KOPT-K1 (cell line): ENCODE measurements around the gene NEUROD2.
"Not testable (repeated sequence)": the region's sequence is repeated elsewhere in the genome, so short reads cannot be mapped to it uniquely, and the experiment has no call there.

ENCODE experiments used
- H3K27ac ChIP-seq: fragments of 200-600 bp; sonication (generic); 2 replicates; pipeline ENCODE4 v1.5.1; 2016; ENCODE audit warnings: antibody characterized with exemption, mild to moderate bottlenecking, low read depth, low read length; ENCODE audit not compliant: poor library complexity, severe bottlenecking
- H3K36me3 ChIP-seq: fragments of 200-600 bp; sonication (generic); 2 replicates; pipeline ENCODE4 v1.5.1; 2017; ENCODE audit warnings: antibody characterized with exemption, mild to moderate bottlenecking, low read length, moderate library complexity; ENCODE audit not compliant: insufficient read depth
- H3K9me3 ChIP-seq: fragments of 200-600 bp; sonication (generic); 2 replicates; pipeline ENCODE4 v1.5.1; 2017; ENCODE audit warnings: antibody characterized with exemption, low read length, mild to moderate bottlenecking; ENCODE audit not compliant: insufficient read depth, poor library complexity, severe bottlenecking

Gene NEUROD2

GRCh38 chr17:39593371-39593770 is 14.3 kb downstream of the NEUROD2 start:
- no peaks in the 10 kb centered on the region for H3K36me3 ChIP-seq
- no peaks in the 10 kb centered on the region for H3K9me3 ChIP-seq
- no peak overlapping the region for H3K27ac ChIP-seq

GRCh38 chr17:39591958-39592954 is 15.5 kb downstream of the NEUROD2 start:
- Histone ChIP-seq H3K36me3 (no peaks in the 10 kb centered on the region), H3K27ac (no peak overlapping the region)

GRCh38 chr17:39590180-39590579 is 17.5 kb downstream of the NEUROD2 start:
- H3K27ac ChIP-seq, H3K9me3 ChIP-seq, H3K36me3 ChIP-seq: not testable (repeated sequence)

More at GRCh38 chr17:39591958-39592954, 15.5 kb downstream of the NEUROD2 start:
- no peaks in the 10 kb centered on the region for H3K9me3 ChIP-seq

- no peaks in the 10 kb centered on the region for H3K9me3 ChIP-seq
- no peak overlapping the region for H3K27ac ChIP-seq
- no peaks in the 10 kb centered on the region for H3K36me3 ChIP-seq
Measured at GRCh38 chr17:39582658-39583057, 25.1 kb downstream of the NEUROD2 start.

GRCh38 chr17:39581759-39582085 is 26.0 kb downstream of the NEUROD2 start:
- H3K27ac ChIP-seq = no peak overlapping the region
- H3K9me3 ChIP-seq = no peaks in the 10 kb centered on the region

GRCh38 chr17:39581071-39581758 is 26.5 kb downstream of the NEUROD2 start:
- H3K36me3 ChIP-seq = no peaks in the 10 kb centered on the region
- no peak overlapping the region for H3K27ac ChIP-seq
- H3K9me3 ChIP-seq = no peaks in the 10 kb centered on the region

More at GRCh38 chr17:39581759-39582085, 26.0 kb downstream of the NEUROD2 start:
- H3K36me3 ChIP-seq = no peaks in the 10 kb centered on the region

GRCh38 chr17:39580082-39580468 is 27.6 kb downstream of the NEUROD2 start:
- Histone ChIP-seq H3K27ac (no peak overlapping the region), H3K9me3 (no peaks in the 10 kb centered on the region), H3K36me3 (no peaks in the 10 kb centered on the region)

GRCh38 chr17:39579318-39580081 is 28.2 kb downstream of the NEUROD2 start:
- H3K36me3 ChIP-seq = no peaks in the 10 kb centered on the region
- no peaks in the 10 kb centered on the region for H3K9me3 ChIP-seq
- H3K27ac ChIP-seq = no peak overlapping the region

GRCh38 chr17:39578272-39578671 is 29.4 kb downstream of the NEUROD2 start:
- H3K36me3 ChIP-seq = no peaks in the 10 kb centered on the region

GRCh38 chr17:39576187-39576586 is 31.5 kb downstream of the NEUROD2 start:
- peaks cover 2% of the 10 kb centered on the region for H3K9me3 ChIP-seq

More at GRCh38 chr17:39578272-39578671, 29.4 kb downstream of the NEUROD2 start:
- H3K9me3 ChIP-seq = no peaks in the 10 kb centered on the region
- no peak overlapping the region for H3K27ac ChIP-seq

GRCh38 chr17:39573447-39574298 is 34.0 kb downstream of the NEUROD2 start:
- Histone ChIP-seq H3K36me3 (peaks cover 33% of the 10 kb centered on the region), H3K9me3 (peaks cover 6% of the 10 kb centered on the region), H3K27ac (no peak overlapping the region)

More at GRCh38 chr17:39576187-39576586, 31.5 kb downstream of the NEUROD2 start:
- Histone ChIP-seq H3K27ac (no peak overlapping the region), H3K36me3 (peaks cover 7% of the 10 kb centered on the region; the same call in 1 of the 2 replicates)

GRCh38 chr17:39572121-39572520 is 35.6 kb downstream of the NEUROD2 start:
- H3K27ac ChIP-seq = no peak overlapping the region
- H3K9me3 ChIP-seq = peaks cover 6% of the 10 kb centered on the region
- peaks cover 48% of the 10 kb centered on the region for H3K36me3 ChIP-seq

GRCh38 chr17:39569126-39569525 is 38.6 kb downstream of the NEUROD2 start:
- H3K36me3 ChIP-seq = peaks cover 74% of the 10 kb centered on the region
- H3K9me3 ChIP-seq = peaks cover 6% of the 10 kb centered on the region
- H3K27ac ChIP-seq = no peak overlapping the region

- Histone ChIP-seq H3K9me3 (peaks cover 6% of the 10 kb centered on the region), H3K36me3 (peaks cover 77% of the 10 kb centered on the region), H3K27ac (no peak overlapping the region)
Measured at GRCh38 chr17:39568702-39569101, 39.0 kb downstream of the NEUROD2 start.
